Bronchial epithelial cell (primary cell): Measurements from ENCODE around the gene DNAH14. TPM values are rescaled to one million over a fixed set of nuclear protein-coding genes. Genes with fewer than 3 reads are reported as not detected.

Experiments used
- DNase-seq: peaks from one replicate; pipeline ENCODE4 v3.0.0-alpha.2; 2010; ENCODE audit warnings: low read depth
- FAIRE-seq: peaks from 2 replicates; lab custom pipeline; 2011; peaks lifted over from hg19 to GRCh38; lab: Jason Lieb, UNC
- H3K27me3 ChIP-seq: 2 replicates; pipeline ENCODE4 v1.5.1; 2011; ENCODE audit warnings: low read length; ENCODE audit not compliant: control insufficient read depth, insufficient read depth
- H3K36me3 ChIP-seq: 2 replicates; pipeline ENCODE4 v1.5.1; 2011; ENCODE audit warnings: low read length; ENCODE audit not compliant: control insufficient read depth, insufficient read depth
- H3K4me3 ChIP-seq: 2 replicates; pipeline ENCODE4 v1.5.1; 2011; ENCODE audit warnings: mild to moderate bottlenecking, low read depth, low read length, control low read depth
- CTCF ChIP-seq: IDR thresholded peaks from 2 replicates; pipeline ENCODE4 v1.5.1; 2011; ENCODE audit warnings: mild to moderate bottlenecking, moderate library complexity, low read length, control low read depth, inconsistent platforms; ENCODE audit not compliant: insufficient read depth, severe bottlenecking
- total RNA-seq: library from RNA; depleted of rRNA; stranded (reverse); fragments of >200 nt; gene quantifications from 2 replicates; pipeline ENCODE4 v1.2.1, GENCODE V29; 2014

The DNAH14 gene
- total RNA-seq, 1 donor from 2014 or later, result 10.5 TPM

- Histone ChIP-seq H3K36me3 (no peaks in the 10 kb centered on the region), H3K27me3 (peaks cover 2% of the 10 kb centered on the region), H3K4me3 (no peak overlapping the region)
- no peak for TF ChIP-seq CTCF
- DNase-seq (no peak), FAIRE-seq (no peak)
Measured at GRCh38 chr1:225435487-225435886, 506.0 kb downstream of the DNAH14 start.

GRCh38 chr1:225435957-225436392 is 506.5 kb downstream of the DNAH14 start:
- H3K27me3 ChIP-seq, result peaks cover 2% of the 10 kb centered on the region
- no peaks in the 10 kb centered on the region for H3K36me3 ChIP-seq
- H3K4me3 ChIP-seq, result no peak overlapping the region
- no peak for TF ChIP-seq CTCF
- DNase-seq, result no peak
- FAIRE-seq, result no peak

- no peaks in the 10 kb centered on the region for H3K36me3 ChIP-seq
- TF ChIP-seq CTCF, result peak; percentile 49
- no peak for FAIRE-seq
- peaks cover 2% of the 10 kb centered on the region for H3K27me3 ChIP-seq
- H3K4me3 ChIP-seq, result no peak overlapping the region
- DNase-seq, result no peak
Measured at GRCh38 chr1:225437710-225438437, 508.4 kb downstream of the DNAH14 start.

- FAIRE-seq (no peak), DNase-seq (no peak)
- Histone ChIP-seq H3K4me3 (no peak overlapping the region), H3K36me3 (no peaks in the 10 kb centered on the region), H3K27me3 (peaks cover 2% of the 10 kb centered on the region)
- TF ChIP-seq CTCF, result no peak
Measured at GRCh38 chr1:225440380-225441221, 511.1 kb downstream of the DNAH14 start.

- peak; percentile 15 for TF ChIP-seq CTCF
- H3K27me3 ChIP-seq, result peaks cover 2% of the 10 kb centered on the region
- no peaks in the 10 kb centered on the region for H3K36me3 ChIP-seq
- DNase-seq, result peak; percentile 68
- H3K4me3 ChIP-seq, result no peak overlapping the region
- no peak for FAIRE-seq
Measured at GRCh38 chr1:225441314-225442122, 512.0 kb downstream of the DNAH14 start.
